Uterus (tissue), 2 donors: ENCODE data around the gene ADK.

ENCODE experiments used
- CTCF ChIP-seq, 4 experiments: fragments of 200-600 bp in 2 of 4; fragments of 450-650 bp in 2 of 4; sonication (generic) in 2 of 4; IDR thresholded peaks; one replicate each; pipeline ENCODE4 v1.5.1; 2016 to 2019; ENCODE audit warnings: antibody characterized with exemption in 4 of 4, mild to moderate bottlenecking in 2 of 4, moderate library complexity in 1 of 4
- POLR2A ChIP-seq, 2 donors: fragments of 450-650 bp; IDR thresholded peaks; one replicate each; pipeline ENCODE4 v1.6.1; 2016; ENCODE audit warnings: antibody characterized with exemption in 2 of 2, mild to moderate bottlenecking in 1 of 2, moderate library complexity in 1 of 2

DNA sequence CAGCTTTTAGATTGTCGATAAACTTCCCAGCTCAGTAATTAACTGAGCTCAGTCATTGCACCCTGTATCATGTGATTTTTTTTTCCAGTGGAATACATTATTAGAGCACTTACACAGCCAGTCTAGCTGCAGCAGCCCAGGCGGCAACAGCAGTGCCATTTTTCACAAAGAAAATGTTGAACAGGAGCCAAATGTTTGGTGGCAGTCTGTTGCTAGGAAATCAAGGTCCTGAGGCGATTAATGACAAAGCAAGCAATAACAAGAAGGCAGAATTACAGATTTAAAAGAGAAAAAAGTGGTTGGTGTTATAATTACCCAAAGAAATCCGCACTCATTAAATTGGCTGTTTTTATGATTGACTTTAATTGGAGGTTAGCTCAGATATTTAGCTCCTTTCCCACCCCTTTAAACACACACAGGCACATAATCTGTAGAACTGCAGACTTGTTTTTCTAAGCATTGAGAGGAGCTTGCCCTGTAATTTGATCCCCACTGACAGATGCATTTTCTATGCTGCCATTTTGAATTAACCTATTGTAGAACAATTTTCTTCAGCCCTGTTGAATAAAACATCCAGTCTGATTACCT, 267.4 kb downstream of the ADK start:
- TF ChIP-seq CTCF (IDR thresholded peaks at IDR 0.05) = no peak
- no peak for TF ChIP-seq POLR2A (IDR thresholded peaks at IDR 0.05)
